ENCODE data around the gene RASA4. TPM values are rescaled to one million over a fixed set of nuclear protein-coding genes. Genes with fewer than 3 reads are reported as not detected.
"Not testable (repeated sequence)": the region's sequence is repeated elsewhere in the genome, so short reads cannot be mapped to it uniquely, and the experiment has no call there.

Gene RASA4
- total RNA-seq, 1 donor from 2014 or later: 18.9 TPM

GRCh38 chr7:102546353-102546752, 70.2 kb downstream of the RASA4 start:
- H3K36me3 Mint-ChIP-seq (ENCODE audit: low read depth); H3K4me3 Mint-ChIP-seq; H3K27ac Mint-ChIP-seq (ENCODE audit: unreplicated experiment); H3K9me3 Mint-ChIP-seq; H3K4me1 Mint-ChIP-seq; DNase-seq (ENCODE audit: low read depth, low spot score); H3K27me3 Mint-ChIP-seq (ENCODE audit: low read depth): not testable (repeated sequence)

GRCh38 chr7:102545288-102545687, 71.3 kb downstream of the RASA4 start:
- not testable (repeated sequence) for H3K9me3 Mint-ChIP-seq; DNase-seq (ENCODE audit: low read depth, low spot score); H3K4me3 Mint-ChIP-seq; H3K27me3 Mint-ChIP-seq (ENCODE audit: low read depth); H3K36me3 Mint-ChIP-seq (ENCODE audit: low read depth); H3K27ac Mint-ChIP-seq (ENCODE audit: unreplicated experiment); H3K4me1 Mint-ChIP-seq

DNA sequence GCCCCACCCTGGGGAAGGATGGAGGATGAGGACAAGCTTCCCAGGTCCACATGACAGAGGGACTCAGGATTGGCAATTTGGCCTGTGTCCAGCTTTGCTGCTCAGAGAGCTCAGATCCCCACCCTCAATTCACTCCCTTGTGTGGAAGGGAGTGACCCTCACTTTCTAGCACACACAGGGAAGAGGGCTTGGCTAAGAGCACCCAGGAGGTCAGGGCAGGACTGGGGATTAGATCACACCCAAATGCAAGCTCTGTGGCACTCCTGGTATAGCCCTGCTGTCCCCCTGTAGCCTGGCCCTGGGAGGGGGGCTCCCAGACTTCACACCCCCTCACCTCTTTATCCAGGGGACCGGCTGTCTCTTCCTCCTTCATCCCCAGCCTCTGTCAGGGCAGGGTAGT, 72.2 kb downstream of the RASA4 start:
- not testable (repeated sequence) for H3K4me3 Mint-ChIP-seq; DNase-seq (ENCODE audit: low read depth, low spot score); H3K4me1 Mint-ChIP-seq; H3K9me3 Mint-ChIP-seq; H3K36me3 Mint-ChIP-seq (ENCODE audit: low read depth); H3K27ac Mint-ChIP-seq (ENCODE audit: unreplicated experiment); H3K27me3 Mint-ChIP-seq (ENCODE audit: low read depth)

DNA sequence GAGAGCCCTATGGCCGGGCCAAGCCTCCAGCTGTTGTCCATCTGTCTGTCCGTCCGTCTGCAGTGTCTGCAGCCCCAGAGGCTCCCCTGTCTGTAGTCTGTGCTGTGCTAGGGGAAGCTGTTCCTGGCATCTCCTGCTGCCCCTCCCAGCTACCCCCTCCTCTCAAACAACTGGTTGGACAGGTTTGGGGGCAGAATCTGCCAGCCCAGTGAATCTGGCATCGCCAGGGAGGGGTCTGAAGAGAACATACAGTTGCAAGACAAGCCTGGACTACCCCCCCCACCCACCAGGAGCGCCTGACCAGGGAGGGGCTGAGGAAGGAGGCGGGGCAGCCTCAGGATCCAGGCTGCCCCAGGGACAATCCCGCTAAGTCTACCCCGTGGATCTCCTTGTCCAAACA, 73.0 kb downstream of the RASA4 start, which contains the start of gene UPK3BL2:
TSS of gene UPK3BL2 (minus strand) at position 101 of the 400 bp plus-strand sequence. CDS start at position 41, 60 bp downstream.
- not testable (repeated sequence) for H3K9me3 Mint-ChIP-seq; H3K4me1 Mint-ChIP-seq; H3K27me3 Mint-ChIP-seq (ENCODE audit: low read depth); H3K36me3 Mint-ChIP-seq (ENCODE audit: low read depth); DNase-seq (ENCODE audit: low read depth, low spot score); H3K27ac Mint-ChIP-seq (ENCODE audit: unreplicated experiment); H3K4me3 Mint-ChIP-seq

DNA sequence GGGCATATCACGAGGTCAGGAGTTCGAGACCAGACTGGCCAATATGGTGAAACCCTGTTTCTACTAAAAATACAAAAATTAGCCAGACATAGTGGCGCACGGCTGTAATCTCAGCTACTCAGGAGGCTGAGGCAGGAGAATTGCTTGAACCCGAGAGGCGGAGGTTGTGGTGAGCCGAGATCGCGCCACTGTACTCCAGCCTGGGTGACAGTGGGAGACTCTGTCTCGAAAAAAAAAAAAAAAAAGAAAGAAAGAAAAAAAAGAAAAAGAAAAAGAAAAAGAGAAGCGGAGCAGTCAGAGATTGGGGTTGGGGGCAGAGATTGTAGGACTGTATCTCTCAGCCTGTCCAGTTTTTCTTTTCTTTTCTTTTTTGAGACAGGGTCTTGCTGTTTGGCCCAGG, 73.8 kb downstream of the RASA4 start:
- H3K27me3 Mint-ChIP-seq (ENCODE audit: low read depth); DNase-seq (ENCODE audit: low read depth, low spot score); H3K27ac Mint-ChIP-seq (ENCODE audit: unreplicated experiment); H3K4me1 Mint-ChIP-seq; H3K9me3 Mint-ChIP-seq; H3K4me3 Mint-ChIP-seq; H3K36me3 Mint-ChIP-seq (ENCODE audit: low read depth): not testable (repeated sequence)

GRCh38 chr7:102542083-102542482, 74.5 kb downstream of the RASA4 start:
- not testable (repeated sequence) for H3K4me3 Mint-ChIP-seq; H3K9me3 Mint-ChIP-seq; H3K27me3 Mint-ChIP-seq (ENCODE audit: low read depth); H3K27ac Mint-ChIP-seq (ENCODE audit: unreplicated experiment); DNase-seq (ENCODE audit: low read depth, low spot score); H3K4me1 Mint-ChIP-seq; H3K36me3 Mint-ChIP-seq (ENCODE audit: low read depth)

- not testable (repeated sequence) for H3K27ac Mint-ChIP-seq (ENCODE audit: unreplicated experiment); H3K27me3 Mint-ChIP-seq (ENCODE audit: low read depth); H3K4me1 Mint-ChIP-seq; H3K4me3 Mint-ChIP-seq; H3K36me3 Mint-ChIP-seq (ENCODE audit: low read depth); H3K9me3 Mint-ChIP-seq; DNase-seq (ENCODE audit: low read depth, low spot score)
Observed at GRCh38 chr7:102540604-102541003, 76.0 kb downstream of the RASA4 start.

DNA sequence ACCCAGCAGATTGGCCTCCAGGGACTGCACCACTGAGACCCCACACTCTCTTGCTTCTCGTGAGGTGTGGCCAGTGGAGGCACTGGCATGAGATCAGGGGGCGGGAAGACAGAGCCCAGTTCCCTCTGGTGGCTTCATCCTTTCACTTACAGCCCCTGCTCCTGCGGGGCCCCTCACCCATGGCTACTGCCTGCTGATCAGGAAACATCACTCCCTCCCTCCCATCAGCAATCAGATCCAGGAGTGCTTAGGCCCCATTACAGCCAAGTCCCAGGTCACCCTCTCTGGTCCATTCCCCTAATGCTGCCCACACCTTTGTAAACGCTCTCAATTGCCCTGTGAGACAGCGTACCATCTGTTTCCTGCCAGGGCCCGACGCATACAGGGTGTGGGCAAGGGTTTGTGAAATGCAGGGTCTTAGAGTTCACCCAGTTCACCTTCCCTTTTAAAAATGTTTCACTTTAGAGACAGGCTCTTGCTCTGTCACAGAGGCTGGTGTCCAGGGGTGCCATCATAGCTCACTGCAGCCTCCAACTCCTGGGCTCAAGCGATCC, 81.4 kb downstream of the RASA4 start:
- H3K4me3 Mint-ChIP-seq; DNase-seq (ENCODE audit: low read depth, low spot score); H3K36me3 Mint-ChIP-seq (ENCODE audit: low read depth); H3K9me3 Mint-ChIP-seq; H3K27ac Mint-ChIP-seq (ENCODE audit: unreplicated experiment); H3K4me1 Mint-ChIP-seq; H3K27me3 Mint-ChIP-seq (ENCODE audit: low read depth): not testable (repeated sequence)

GRCh38 chr7:102532127-102532526, 84.4 kb downstream of the RASA4 start:
- H3K9me3 Mint-ChIP-seq; H3K4me1 Mint-ChIP-seq; DNase-seq (ENCODE audit: low read depth, low spot score); H3K27ac Mint-ChIP-seq (ENCODE audit: unreplicated experiment); H3K27me3 Mint-ChIP-seq (ENCODE audit: low read depth); H3K4me3 Mint-ChIP-seq; H3K36me3 Mint-ChIP-seq (ENCODE audit: low read depth): not testable (repeated sequence)

DNA sequence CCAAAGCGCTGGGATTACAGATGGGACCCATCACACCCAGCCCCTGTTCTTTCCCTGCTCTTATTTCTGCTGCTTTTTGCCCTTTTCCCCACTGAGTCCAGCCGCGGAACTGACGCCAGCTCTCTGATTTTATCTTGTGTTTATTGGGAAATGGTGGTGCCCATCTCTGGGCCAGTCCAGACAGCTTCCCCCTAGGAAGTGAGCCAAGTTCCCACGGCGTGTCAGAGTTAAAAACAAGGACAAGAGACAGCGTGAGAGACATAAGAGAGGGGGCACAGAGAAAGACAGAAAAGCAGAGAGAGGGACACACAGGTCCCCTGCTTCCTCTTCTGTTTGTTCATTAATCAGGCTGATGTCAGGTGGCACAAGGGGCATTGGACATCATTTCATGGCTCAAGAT, 85.0 kb downstream of the RASA4 start:
- not testable (repeated sequence) for DNase-seq (ENCODE audit: low read depth, low spot score); H3K36me3 Mint-ChIP-seq (ENCODE audit: low read depth); H3K4me1 Mint-ChIP-seq; H3K27me3 Mint-ChIP-seq (ENCODE audit: low read depth); H3K4me3 Mint-ChIP-seq; H3K27ac Mint-ChIP-seq (ENCODE audit: unreplicated experiment); H3K9me3 Mint-ChIP-seq

GRCh38 chr7:102527822-102528793, 88.4 kb downstream of the RASA4 start:
- H3K4me3 Mint-ChIP-seq; H3K4me1 Mint-ChIP-seq; H3K9me3 Mint-ChIP-seq; H3K27me3 Mint-ChIP-seq (ENCODE audit: low read depth); H3K36me3 Mint-ChIP-seq (ENCODE audit: low read depth); H3K27ac Mint-ChIP-seq (ENCODE audit: unreplicated experiment); DNase-seq (ENCODE audit: low read depth, low spot score): not testable (repeated sequence)

- H3K4me3 Mint-ChIP-seq; H3K36me3 Mint-ChIP-seq (ENCODE audit: low read depth); H3K9me3 Mint-ChIP-seq; H3K27ac Mint-ChIP-seq (ENCODE audit: unreplicated experiment); H3K27me3 Mint-ChIP-seq (ENCODE audit: low read depth); H3K4me1 Mint-ChIP-seq; DNase-seq (ENCODE audit: low read depth, low spot score): not testable (repeated sequence)
Observed at GRCh38 chr7:102527182-102527581, 89.4 kb downstream of the RASA4 start.

DNA sequence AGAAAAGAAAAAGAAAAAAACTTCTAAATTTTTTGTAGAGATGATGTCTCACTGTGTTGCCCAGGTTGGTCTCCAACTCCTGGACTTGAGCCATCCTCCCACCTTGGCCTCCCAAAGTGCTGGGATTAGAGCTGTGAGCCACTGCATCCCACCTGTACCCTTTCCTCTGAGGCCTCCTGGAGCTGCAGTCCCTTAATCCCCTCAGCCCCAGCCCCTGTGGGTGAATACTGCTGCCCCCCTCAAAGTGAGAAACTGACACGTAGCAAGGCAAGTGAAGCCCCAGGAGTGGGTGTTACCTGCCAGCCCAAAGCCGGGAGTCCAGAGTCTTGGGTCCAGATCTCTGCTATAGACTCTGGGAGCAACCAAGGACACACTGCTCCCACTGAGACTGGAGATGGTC, 91.8 kb downstream of the RASA4 start:
- H3K4me3 Mint-ChIP-seq; H3K27me3 Mint-ChIP-seq (ENCODE audit: low read depth); H3K4me1 Mint-ChIP-seq; H3K27ac Mint-ChIP-seq (ENCODE audit: unreplicated experiment); H3K36me3 Mint-ChIP-seq (ENCODE audit: low read depth); DNase-seq (ENCODE audit: low read depth, low spot score); H3K9me3 Mint-ChIP-seq: not testable (repeated sequence)

Measured in neural crest cell (in vitro differentiated cells).